SK-N-SH (cell line): ENCODE data around the gene ATP8B1. TPM values are rescaled to one million over a fixed set of nuclear protein-coding genes. Genes with fewer than 3 reads are reported as not detected.

ENCODE experiments used
- CTCF ChIA-PET: fragments of 300-600, 350-600 bp; formaldehyde crosslinking; extraction: SDS; loops from one replicate; lab custom pipeline; 2021; lab: Yijun Ruan, JAX
- POLR2A ChIA-PET: fragments of 350-600 bp; sonication (Branson Sonifier 250); formaldehyde crosslinking; extraction: SDS; loops from one replicate; lab custom pipeline; 2020; ENCODE audit warnings: antibody characterized with exemption, inconsistent platforms; lab: Yijun Ruan, JAX
- DNase-seq: peaks from one replicate; pipeline ENCODE4 v3.0.0; 2012
- H2AFZ ChIP-seq: fragments of 200-600 bp; sonication (generic); 2 replicates; pipeline ENCODE4 v1.8.1; 2016; ENCODE audit warnings: antibody characterized with exemption, mild to moderate bottlenecking, low read depth
- H3F3A ChIP-seq: fragments of 200-600 bp; sonication (generic); replicated peaks from 2 replicates; pipeline ENCODE3; 2016; ENCODE audit warnings: antibody characterized with exemption, mild to moderate bottlenecking; ENCODE audit not compliant: insufficient read depth
- H3K27ac ChIP-seq, 2 experiments: fragments of 200-500 bp in 1 of 2; fragments of 200-600 bp in 1 of 2; sonication (Bioruptor generic) in 1 of 2; sonication (generic), shearing (Covaris generic) in 1 of 2; 2 replicates each; pipeline versions ENCODE4 v1.5.1 to v1.6.1; 2014 to 2016; ENCODE audit warnings: low read depth in 2 of 2, inconsistent platforms in 1 of 2, low read length in 1 of 2, mild to moderate bottlenecking in 1 of 2, mixed read lengths in 1 of 2
- H3K27me3 ChIP-seq: fragments of 200-600 bp; sonication (generic), shearing (Covaris generic); 2 replicates; pipeline ENCODE4 v1.6.1; 2016; ENCODE audit warnings: mixed run types; ENCODE audit not compliant: insufficient read depth
- H3K36me3 ChIP-seq, 2 experiments: fragments of 200-500 bp in 1 of 2; fragments of 200-600 bp in 1 of 2; sonication (Bioruptor generic) in 1 of 2; sonication (generic) in 1 of 2; replicated peaks in 1 of 2; 2 replicates each; pipeline versions ENCODE3 to v1.5.1; 2014 to 2016; ENCODE audit warnings: low read length in 1 of 2, mild to moderate bottlenecking in 1 of 2; ENCODE audit not compliant: insufficient read depth in 2 of 2, control insufficient read depth in 1 of 2
- H3K4me1 ChIP-seq, 2 experiments: fragments of 200-500 bp in 1 of 2; fragments of 200-600 bp in 1 of 2; sonication (Bioruptor generic) in 1 of 2; sonication (generic), shearing (Covaris generic) in 1 of 2; 2 replicates each; pipeline versions ENCODE4 v1.5.1 to v1.6.1; 2014 to 2016; ENCODE audit warnings: low read depth in 1 of 2, low read length in 1 of 2, mixed run types in 1 of 2; ENCODE audit not compliant: insufficient read depth in 2 of 2, control insufficient read depth in 1 of 2
- H3K4me2 ChIP-seq: fragments of 200-600 bp; sonication (generic), shearing (Covaris generic); 2 replicates; pipeline ENCODE4 v1.6.1; 2017; ENCODE audit warnings: mixed run types
- H3K4me3 ChIP-seq, 2 experiments: fragments of 200-500 bp in 1 of 2; fragments of 200-600 bp in 1 of 2; sonication (Bioruptor generic) in 1 of 2; sonication (generic), shearing (Covaris generic) in 1 of 2; 2 replicates each; pipeline versions ENCODE4 v1.5.1 to v1.8.1; 2014 to 2016; ENCODE audit warnings: low read depth in 2 of 2, inconsistent platforms in 1 of 2, low read length in 1 of 2, mild to moderate bottlenecking in 1 of 2, mixed read lengths in 1 of 2, moderate library complexity in 1 of 2
- H3K79me2 ChIP-seq: fragments of 200-600 bp; sonication (generic); 2 replicates; pipeline ENCODE4 v1.8.1; 2017; ENCODE audit warnings: mild to moderate bottlenecking; ENCODE audit not compliant: insufficient read depth
- H3K9ac ChIP-seq: fragments of 200-600 bp; sonication (generic); 2 replicates; pipeline ENCODE4 v1.6.1; 2017; ENCODE audit warnings: mixed run types
- H3K9me2 ChIP-seq: fragments of 200-600 bp; sonication (generic); 2 replicates; pipeline ENCODE4 v1.6.1; 2017; ENCODE audit warnings: mixed run types
- H3K9me3 ChIP-seq: fragments of 200-600 bp; sonication (generic); 2 replicates; pipeline ENCODE4 v1.6.1; 2017; ENCODE audit warnings: mixed run types, mild to moderate bottlenecking, moderate library complexity
- H4K20me1 ChIP-seq: fragments of 200-600 bp; sonication (generic); 2 replicates; pipeline ENCODE4 v1.6.1; 2017; ENCODE audit warnings: mild to moderate bottlenecking, mixed run types; ENCODE audit not compliant: insufficient read depth
- ELF1 ChIP-seq: IDR thresholded peaks from 2 replicates; pipeline ENCODE4 v1.4.0; 2012
- EZH2phosphoT487 ChIP-seq: fragments of 200-600 bp; sonication (generic); IDR thresholded peaks from 2 replicates; pipeline ENCODE4 v1.6.1; 2017; ENCODE audit warnings: low read depth, mixed run types, mild to moderate bottlenecking, antibody characterized with exemption, moderate library complexity, borderline replicate concordance
- GABPA ChIP-seq: IDR thresholded peaks from 2 replicates; pipeline ENCODE4 v1.4.0; 2012; ENCODE audit warnings: low read depth, mild to moderate bottlenecking
- JUND ChIP-seq: IDR thresholded peaks from 2 replicates; pipeline ENCODE4 v1.4.0; 2012
- MXI1 ChIP-seq: IDR thresholded peaks from 2 replicates; pipeline ENCODE4 v1.6.1; 2012; ENCODE audit warnings: mild to moderate bottlenecking, low read depth, low read length, improper control_type of control experiment
- RAD21 ChIP-seq: IDR thresholded peaks from 2 replicates; pipeline ENCODE4 v1.6.1; 2012; ENCODE audit warnings: mild to moderate bottlenecking, low read length
- RFX5 ChIP-seq: IDR thresholded peaks from 2 replicates; pipeline ENCODE4 v1.6.1; 2012; ENCODE audit warnings: mild to moderate bottlenecking, improper control_type of control experiment, low read length
- RXRA ChIP-seq: IDR thresholded peaks from 2 replicates; pipeline ENCODE4 v1.4.0; 2012; ENCODE audit warnings: low read depth, mild to moderate bottlenecking, borderline replicate concordance
- TCF12 ChIP-seq: IDR thresholded peaks from 2 replicates; pipeline ENCODE4 v1.4.0; 2012
- TEAD4 ChIP-seq: IDR thresholded peaks from 2 replicates; pipeline ENCODE4 v1.4.0; 2012; ENCODE audit warnings: mild to moderate bottlenecking, borderline replicate concordance; ENCODE audit not compliant: insufficient read depth
- WGBS: methylation state at CpG from one replicate; pipeline ENCODE4 v1.1.6; 2017; ENCODE audit warnings: low lambda C conversion rate; 5-methylcytosine and 5-hydroxymethylcytosine counted together
- polyA plus RNA-seq, 3 experiments: library from polyadenylated mRNA; depleted of rRNA; stranded (reverse); fragments of >200 nt; gene quantifications; 2 replicates each; pipeline ENCODE4 v1.2.3, GENCODE V29; 2012
- TF ChIP-seq, protein P1 (sequence below): IDR thresholded peaks from 2 replicates; pipeline ENCODE4 v1.4.0; 2012; ENCODE audit warnings: low read depth, borderline replicate concordance
- TF ChIP-seq, protein P2 (sequence below): fragments of 150-350 bp; IDR thresholded peaks from 2 replicates; pipeline ENCODE4 v1.6.1; 2017; ENCODE audit warnings: antibody characterized with exemption, low read length, low read depth, borderline replicate concordance
- TF ChIP-seq, protein P3 (sequence below): IDR thresholded peaks from 2 replicates; pipeline ENCODE4 v1.4.0; 2012; ENCODE audit warnings: low read depth
- TF ChIP-seq, protein P4 (sequence below): IDR thresholded peaks from 2 replicates; pipeline ENCODE4; 2012

ATP8B1 gene
- polyA plus RNA-seq, 1 of the 3 experiments (the other 2 are of a cell fraction): 43.8 TPM

DNA sequence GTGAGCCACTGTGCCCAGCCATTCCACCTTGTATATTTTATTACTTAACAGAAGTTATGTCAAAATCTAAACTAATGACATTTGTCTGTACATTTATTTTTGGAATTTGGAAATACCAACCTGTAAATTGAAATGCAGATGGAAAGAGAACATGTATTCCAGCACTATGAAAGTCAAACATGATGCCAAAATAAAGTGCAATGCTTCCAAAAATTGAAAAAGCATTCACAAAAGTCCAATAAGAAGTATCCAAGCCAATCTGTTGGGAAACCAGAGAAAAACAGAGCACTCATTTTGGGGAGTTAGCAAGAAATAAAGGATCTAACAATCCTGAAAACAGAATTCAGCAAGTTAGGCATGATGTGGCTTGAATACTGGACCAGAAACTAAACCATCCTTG, 151.2 kb downstream of the ATP8B1 start:
- Histone ChIP-seq H3K9me2 (no peaks in the 10 kb centered on the region), H3K4me1 (peaks cover 0 to 4% of the 10 kb centered on the region in 2 experiments; a peak in 1 of 4 replicates), H3K4me2 (no peak overlapping the region), H3F3A (peaks cover 40% of the 10 kb centered on the region), H3K9me3 (no peaks in the 10 kb centered on the region; the same call in 1 of the 2 replicates), H4K20me1 (no peaks in the 10 kb centered on the region), H3K9ac (no peak overlapping the region), H3K27me3 (no peaks in the 10 kb centered on the region), H3K27ac (no peak overlapping the region), H3K36me3 (peaks cover 29 to 91% of the 10 kb centered on the region in 2 experiments), H3K79me2 (peaks cover 86% of the 10 kb centered on the region), H2AFZ (no peak overlapping the region), H3K4me3 (no peak overlapping the region)
- POLR2A ChIA-PET: no interaction called here
- DNase-seq: no peak
- CTCF ChIA-PET: no interaction called here
- TF ChIP-seq MXI1 (no peak), TCF12 (no peak), JUND (no peak), ELF1 (no peak), TEAD4 (no peak), RFX5 (no peak), EZH2phosphoT487 (no peak), GABPA (no peak), RAD21 (no peak)
- TF ChIP-seq, protein P1, sequence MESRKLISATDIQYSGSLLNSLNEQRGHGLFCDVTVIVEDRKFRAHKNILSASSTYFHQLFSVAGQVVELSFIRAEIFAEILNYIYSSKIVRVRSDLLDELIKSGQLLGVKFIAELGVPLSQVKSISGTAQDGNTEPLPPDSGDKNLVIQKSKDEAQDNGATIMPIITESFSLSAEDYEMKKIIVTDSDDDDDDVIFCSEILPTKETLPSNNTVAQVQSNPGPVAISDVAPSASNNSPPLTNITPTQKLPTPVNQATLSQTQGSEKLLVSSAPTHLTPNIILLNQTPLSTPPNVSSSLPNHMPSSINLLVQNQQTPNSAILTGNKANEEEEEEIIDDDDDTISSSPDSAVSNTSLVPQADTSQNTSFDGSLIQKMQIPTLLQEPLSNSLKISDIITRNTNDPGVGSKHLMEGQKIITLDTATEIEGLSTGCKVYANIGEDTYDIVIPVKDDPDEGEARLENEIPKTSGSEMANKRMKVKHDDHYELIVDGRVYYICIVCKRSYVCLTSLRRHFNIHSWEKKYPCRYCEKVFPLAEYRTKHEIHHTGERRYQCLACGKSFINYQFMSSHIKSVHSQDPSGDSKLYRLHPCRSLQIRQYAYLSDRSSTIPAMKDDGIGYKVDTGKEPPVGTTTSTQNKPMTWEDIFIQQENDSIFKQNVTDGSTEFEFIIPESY: no peak
- TF ChIP-seq, protein P2, sequence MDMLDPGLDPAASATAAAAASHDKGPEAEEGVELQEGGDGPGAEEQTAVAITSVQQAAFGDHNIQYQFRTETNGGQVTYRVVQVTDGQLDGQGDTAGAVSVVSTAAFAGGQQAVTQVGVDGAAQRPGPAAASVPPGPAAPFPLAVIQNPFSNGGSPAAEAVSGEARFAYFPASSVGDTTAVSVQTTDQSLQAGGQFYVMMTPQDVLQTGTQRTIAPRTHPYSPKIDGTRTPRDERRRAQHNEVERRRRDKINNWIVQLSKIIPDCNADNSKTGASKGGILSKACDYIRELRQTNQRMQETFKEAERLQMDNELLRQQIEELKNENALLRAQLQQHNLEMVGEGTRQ: no peak
- TF ChIP-seq, protein P3, sequence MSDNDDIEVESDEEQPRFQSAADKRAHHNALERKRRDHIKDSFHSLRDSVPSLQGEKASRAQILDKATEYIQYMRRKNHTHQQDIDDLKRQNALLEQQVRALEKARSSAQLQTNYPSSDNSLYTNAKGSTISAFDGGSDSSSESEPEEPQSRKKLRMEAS: no peak

DNA sequence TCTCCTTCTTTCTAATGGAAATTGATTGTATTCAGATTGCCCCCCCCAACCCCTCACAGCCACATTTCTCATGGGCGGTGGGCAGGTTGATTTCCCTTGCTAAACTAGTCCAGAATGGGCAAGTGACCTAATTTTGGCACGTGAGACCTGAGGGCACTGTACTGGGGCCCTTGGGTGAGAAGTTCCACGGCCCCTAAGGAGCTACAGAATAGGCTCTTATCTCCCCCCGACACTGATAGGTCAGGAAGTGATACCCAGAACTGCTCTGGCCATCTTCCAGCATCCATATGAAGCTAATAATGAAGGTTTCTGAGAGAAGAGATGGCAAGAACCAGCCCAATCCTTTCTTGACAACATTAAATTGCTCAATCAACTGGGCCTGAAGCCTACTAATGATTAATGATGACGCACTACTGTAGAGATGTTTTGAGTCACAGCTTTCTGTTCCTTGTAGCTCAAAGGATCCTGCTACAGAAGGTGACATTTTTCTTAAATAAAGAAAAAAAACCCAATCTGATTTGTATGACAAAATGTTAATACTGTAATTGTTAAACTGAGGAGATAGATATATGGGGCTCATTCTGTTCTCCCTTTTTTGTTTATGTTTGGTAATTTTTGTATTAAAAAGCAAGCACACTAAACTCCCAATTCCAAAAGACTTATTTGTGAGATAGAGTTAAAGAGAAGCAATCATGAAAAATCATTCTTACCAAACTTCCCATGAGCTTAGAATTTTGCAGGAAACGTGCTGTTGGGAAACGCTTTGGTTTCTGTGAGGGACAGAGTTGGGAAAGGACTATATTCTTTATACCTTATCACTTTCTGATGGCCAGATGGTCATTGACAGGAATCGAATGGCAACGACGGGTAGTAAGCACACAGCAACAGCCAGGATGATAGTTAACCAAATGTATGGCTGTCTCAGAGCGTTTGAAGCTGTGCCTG, 153.3 kb downstream of the ATP8B1 start:
- Histone ChIP-seq H3K27ac (0 out of 4 replicates have a peak overlapping the region, but pooled peaks of 1 of the 2 experiments have one; percentile 0), H2AFZ (no peak overlapping the region), H3K27me3 (no peaks in the 10 kb centered on the region), H3K9me2 (no peaks in the 10 kb centered on the region), H3K9ac (no peak overlapping the region), H4K20me1 (no peaks in the 10 kb centered on the region), H3K9me3 (no peaks in the 10 kb centered on the region), H3K79me2 (peaks cover 84% of the 10 kb centered on the region), H3K36me3 (peaks cover 19 to 81% of the 10 kb centered on the region in 2 experiments), H3F3A (peaks cover 39% of the 10 kb centered on the region), H3K4me2 (no peak overlapping the region), H3K4me3 (no peak overlapping the region), H3K4me1 (peaks cover 0 to 4% of the 10 kb centered on the region in 2 experiments; a peak in 1 of 4 replicates)
- CTCF ChIA-PET: no interaction called here
- POLR2A ChIA-PET: no interaction called here
- WGBS: 89% methylated on average over 11 of the region's 11 CpGs
- no peak for DNase-seq
- no peak for TF ChIP-seq RXRA
- TF ChIP-seq, protein P4, sequence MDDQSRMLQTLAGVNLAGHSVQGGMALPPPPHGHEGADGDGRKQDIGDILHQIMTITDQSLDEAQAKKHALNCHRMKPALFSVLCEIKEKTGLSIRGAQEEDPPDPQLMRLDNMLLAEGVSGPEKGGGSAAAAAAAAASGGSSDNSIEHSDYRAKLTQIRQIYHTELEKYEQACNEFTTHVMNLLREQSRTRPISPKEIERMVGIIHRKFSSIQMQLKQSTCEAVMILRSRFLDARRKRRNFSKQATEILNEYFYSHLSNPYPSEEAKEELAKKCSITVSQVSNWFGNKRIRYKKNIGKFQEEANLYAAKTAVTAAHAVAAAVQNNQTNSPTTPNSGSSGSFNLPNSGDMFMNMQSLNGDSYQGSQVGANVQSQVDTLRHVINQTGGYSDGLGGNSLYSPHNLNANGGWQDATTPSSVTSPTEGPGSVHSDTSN: 0 out of 2 replicates have a peak, but pooled peaks have one; percentile 11
